Lung (tissue), 12 donors: Measurements from ENCODE around the gene CER1. TPM values are rescaled to one million over a fixed set of nuclear protein-coding genes. Genes with fewer than 3 reads are reported as not detected.
A peak's percentile ranks its signal among the peaks of the same experiment; 100 is the strongest.

Source experiments
- ATAC-seq: fragments of 200-7000 bp; cut with Tn5 transposase; one replicate; pipeline ENCODE4 v1.9.1; 2020; ENCODE audit warnings: moderate number of reproducible peaks; ENCODE audit not compliant: insufficient read depth, low FRiP score
- DNase-seq, 3 donors: peaks; one replicate each; pipeline ENCODE4 v3.0.0-alpha.2; 2013 to 2017
- H3K27ac ChIP-seq, 2 donors: one replicate each; pipeline ENCODE4 v1.5.1; 2013; ENCODE audit warnings: mild to moderate bottlenecking in 2 of 2, moderate library complexity in 2 of 2, control low read depth in 1 of 2, inconsistent platforms in 1 of 2, low read depth in 1 of 2, low read length in 1 of 2
- H3K27me3 ChIP-seq, 3 donors: one replicate each; pipeline ENCODE4 v1.5.1; 2013; ENCODE audit warnings: low read length in 2 of 3; ENCODE audit not compliant: control insufficient read depth in 3 of 3, insufficient read depth in 3 of 3
- H3K36me3 ChIP-seq, 4 donors: one replicate each; pipeline ENCODE4 v1.5.1; 2013; ENCODE audit warnings: low read length in 4 of 4, mild to moderate bottlenecking in 1 of 4, moderate library complexity in 1 of 4; ENCODE audit not compliant: control insufficient read depth in 4 of 4, insufficient read depth in 4 of 4
- H3K4me1 ChIP-seq, 5 donors: one replicate each; pipeline ENCODE4 v1.5.1; 2013; ENCODE audit warnings: low read length in 5 of 5, mild to moderate bottlenecking in 2 of 5, moderate library complexity in 1 of 5; ENCODE audit not compliant: control insufficient read depth in 5 of 5, insufficient read depth in 5 of 5
- H3K4me3 ChIP-seq: one replicate; pipeline ENCODE4 v1.5.1; 2013; ENCODE audit warnings: mild to moderate bottlenecking, control low read depth, moderate library complexity
- H3K9ac ChIP-seq, 2 donors: one replicate each; pipeline ENCODE4 v1.5.1; 2013; ENCODE audit warnings: low read length in 2 of 2, control low read depth in 1 of 2; ENCODE audit not compliant: insufficient read depth in 1 of 2
- H3K9me3 ChIP-seq, 4 donors: one replicate each; pipeline ENCODE4 v1.5.1; 2013; ENCODE audit warnings: low read length in 3 of 4, mild to moderate bottlenecking in 1 of 4, moderate library complexity in 1 of 4; ENCODE audit not compliant: control insufficient read depth in 4 of 4, insufficient read depth in 3 of 4
- CTCF ChIP-seq: IDR thresholded peaks from 2 replicates; pipeline ENCODE4 v1.5.1; 2012; ENCODE audit warnings: mild to moderate bottlenecking; ENCODE audit errors: control extremely low read depth, extremely low read depth
- WGBS, 2 donors: extraction: QIAGEN DNeasy Blood & Tissue Kit; methylation state at CpG; one replicate each; pipeline ENCODE4 v1.1.7; 2013; 5-methylcytosine and 5-hydroxymethylcytosine counted together
- polyA plus RNA-seq, 2 donors: library from polyadenylated mRNA; stranded (reverse); fragments of 200-250 nt; gene quantifications; one replicate each; pipeline ENCODE4 v1.2.1, GENCODE V29; 2013
- total RNA-seq, 2 donors: library from RNA; depleted of rRNA in 1 of 2; stranded (reverse); fragments of >200 nt in 1 of 2; gene quantifications; one replicate each; pipeline ENCODE4 v1.2.1, GENCODE V29; 2014 to 2021
- donor health status: control.
- donor health status: control.
- donor health status: Bipolar disorder and iron deficiency.
- donor health status: healthy.
- donor health status: DM: yes; HTN: yes; CAD: no.

CER1 gene
- total and polyA plus RNA-seq, 4 donors, result not detected

GRCh38 chr9:14768405-14769229 lies 46.1 kb upstream of the CER1 start:
- Histone ChIP-seq H3K27me3 (no peaks in the 10 kb centered on the region), H3K9ac (no peak overlapping the region)
- peak; percentile 62 for ATAC-seq

GRCh38 chr9:14766299-14766698 lies 43.8 kb upstream of the CER1 start:
- WGBS, 2 donors, result 88 to 92% methylated on average over 6 of the region's 6 CpGs
- no peak for TF ChIP-seq CTCF
- DNase-seq, result no peak

More at GRCh38 chr9:14768405-14769229, 46.1 kb upstream of the CER1 start:
- Histone ChIP-seq H3K4me3 (no peak overlapping the region), H3K27ac (no peak overlapping the region), H3K36me3 (peaks cover 0 to 32% (median 15%) of the 10 kb centered on the region in 4 donors), H3K9me3 (no peaks in the 10 kb centered on the region), H3K4me1 (no peaks in the 10 kb centered on the region)
- DNase-seq, result peak; percentile 23 to 81 (median 78)
- WGBS, 2 donors, result 35 to 41% methylated on average over 8 of the region's 8 CpGs
- TF ChIP-seq CTCF, result peak; percentile 45

GRCh38 chr9:14761584-14761983 lies 39.1 kb upstream of the CER1 start:
- DNase-seq, result no peak
- H3K9ac ChIP-seq, result no peak overlapping the region
- WGBS, 2 donors, result 88 to 91% methylated on average over 2 of the region's 2 CpGs
- H3K4me3 ChIP-seq, result no peak overlapping the region
- H3K36me3 ChIP-seq, result peaks cover 0 to 32% (median 7%) of the 10 kb centered on the region in 4 donors
- TF ChIP-seq CTCF, result no peak
- no peaks in the 10 kb centered on the region for H3K4me1 ChIP-seq
- ATAC-seq, result no peak
- H3K27ac ChIP-seq, result no peak overlapping the region
- no peaks in the 10 kb centered on the region for H3K27me3 ChIP-seq
- H3K9me3 ChIP-seq, result no peaks in the 10 kb centered on the region

More at GRCh38 chr9:14766299-14766698, 43.8 kb upstream of the CER1 start:
- H3K4me3 ChIP-seq, result no peak overlapping the region
- ATAC-seq, result no peak
- no peaks in the 10 kb centered on the region for H3K9me3 ChIP-seq
- H3K9ac ChIP-seq, result no peak overlapping the region
- no peak overlapping the region for H3K27ac ChIP-seq
- no peaks in the 10 kb centered on the region for H3K27me3 ChIP-seq
- H3K4me1 ChIP-seq, result no peaks in the 10 kb centered on the region
- peaks cover 0 to 36% (median 17%) of the 10 kb centered on the region in 4 donors for H3K36me3 ChIP-seq
